GM18511 (cell line): ENCODE data around the gene C1orf21.

Source experiments
- ATAC-seq: cut with Tn5 transposase; IDR thresholded peaks from one replicate; pipeline ENCODE4 v1.9.1; 2021; ENCODE audit warnings: mild to moderate bottlenecking, moderate library complexity; ENCODE audit not compliant: unreplicated experiment

C1orf21 gene

DNA sequence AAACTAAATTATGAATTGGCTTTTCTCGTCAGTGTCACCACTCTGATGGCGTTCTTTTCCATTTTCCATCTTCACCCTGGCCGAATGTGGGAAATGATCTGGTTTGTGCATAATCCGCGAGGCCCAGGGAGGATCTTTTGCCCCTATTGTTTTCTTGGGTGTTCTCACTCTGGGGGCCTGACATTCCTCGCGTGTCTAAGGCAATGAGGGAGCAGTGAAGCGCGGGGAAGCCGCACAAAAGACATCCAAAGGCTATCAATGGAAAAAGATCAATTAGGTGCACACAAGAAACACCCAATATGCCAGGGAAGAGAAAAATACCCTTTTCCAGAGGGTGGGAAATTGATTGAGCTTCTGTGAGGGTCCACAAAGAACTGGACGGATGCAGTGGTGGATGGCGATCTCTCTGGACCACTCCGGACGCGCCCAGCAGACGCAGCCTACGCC lies 941 bp upstream of the C1orf21 start:
- ATAC-seq: no peak

GRCh38 chr1:184387069-184387475 lies 243 bp downstream of the C1orf21 start:
- ATAC-seq: no peak

- ATAC-seq: peak; percentile 33
Measured at GRCh38 chr1:184387476-184388318, 868 bp downstream of the C1orf21 start.

DNA sequence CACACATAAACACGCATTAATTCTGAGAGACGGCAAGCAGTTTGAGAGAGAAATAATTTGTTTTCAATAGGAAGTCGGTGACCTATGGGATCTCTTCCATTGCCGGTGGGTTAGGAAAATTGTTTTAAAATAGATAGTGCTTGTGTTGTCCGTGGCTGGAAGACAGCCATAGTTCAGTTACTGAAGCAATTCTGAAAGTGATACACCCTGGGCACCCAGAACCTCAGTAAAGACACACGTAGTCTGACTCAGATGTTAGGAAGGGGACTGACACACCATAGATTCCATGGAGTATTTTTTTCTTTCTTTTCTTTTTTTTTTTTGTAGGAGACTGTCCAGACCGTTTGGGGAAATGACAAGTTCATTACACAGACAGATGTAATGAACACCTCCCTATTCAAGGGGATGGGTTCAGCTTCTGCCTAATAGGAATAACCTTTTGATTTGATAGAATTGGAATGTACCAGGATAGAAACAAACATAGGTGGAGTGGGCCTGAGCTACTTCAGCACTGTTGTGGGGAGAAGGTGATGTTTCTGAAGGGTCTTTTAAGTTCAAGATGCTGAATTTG lies 1.6 kb downstream of the C1orf21 start:
- ATAC-seq: no peak

DNA sequence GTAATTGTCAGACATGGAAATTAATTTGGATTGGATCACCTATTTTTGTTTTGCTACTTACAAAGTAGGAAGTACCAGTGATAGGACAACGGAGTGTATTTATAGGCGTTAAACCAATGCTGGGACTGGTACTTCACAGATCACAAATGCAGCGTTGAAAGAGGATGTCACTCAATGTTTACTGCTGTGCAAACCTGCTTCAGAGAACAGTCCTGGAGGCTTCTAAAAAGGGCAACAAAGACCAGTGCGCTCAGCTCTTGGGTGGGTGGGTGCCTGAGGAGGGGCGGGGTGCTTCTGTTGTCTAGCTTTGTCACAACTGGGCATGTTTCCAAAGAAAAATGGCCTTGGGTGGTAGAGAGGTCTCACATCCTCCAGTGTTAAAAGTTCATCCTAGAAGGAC lies 2.1 kb downstream of the C1orf21 start:
- ATAC-seq: no peak

DNA sequence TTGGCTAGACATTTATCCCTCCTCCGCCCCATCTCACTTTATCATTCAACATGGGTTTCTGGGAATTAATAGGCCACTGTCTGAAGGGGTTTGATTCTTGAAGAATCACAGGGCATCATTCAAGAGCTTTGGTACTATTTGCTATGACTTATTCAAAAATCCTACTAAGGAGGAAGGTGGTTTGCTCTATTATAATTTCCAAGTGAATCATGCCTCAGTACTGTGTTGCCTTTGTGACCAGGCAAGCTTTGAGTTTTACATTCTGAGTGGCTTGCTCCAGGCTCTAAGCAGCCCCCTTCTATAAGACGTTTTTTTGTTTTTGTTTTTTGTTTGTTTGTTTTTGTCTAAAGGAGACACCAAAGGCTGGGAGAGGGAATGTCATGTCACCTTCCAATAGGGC lies 2.6 kb downstream of the C1orf21 start:
- no peak for ATAC-seq

DNA sequence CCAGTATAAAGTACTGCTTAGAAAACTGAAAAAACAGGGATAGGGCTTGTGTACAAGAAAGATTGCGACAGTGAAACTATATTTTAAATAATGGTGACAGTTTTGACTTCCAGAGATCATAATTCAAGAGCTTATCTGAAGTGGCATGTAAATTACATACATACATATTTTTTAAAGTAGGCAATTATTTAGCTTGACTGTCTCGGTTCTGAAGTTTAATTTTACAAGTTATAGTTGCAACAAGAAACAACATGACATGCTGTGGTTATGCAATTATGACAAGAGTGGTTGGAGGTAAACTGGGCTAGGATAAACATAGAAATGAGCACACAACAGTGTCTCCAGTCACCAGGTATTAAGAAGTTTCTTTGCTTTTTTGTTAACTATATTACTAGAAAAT lies 4.1 kb downstream of the C1orf21 start:
- ATAC-seq: no peak

GRCh38 chr1:184392067-184392466 lies 5.2 kb downstream of the C1orf21 start:
- no peak for ATAC-seq

GRCh38 chr1:184392779-184393522 lies 6.1 kb downstream of the C1orf21 start:
- no peak for ATAC-seq

GRCh38 chr1:184393962-184394361 lies 7.1 kb downstream of the C1orf21 start:
- ATAC-seq: no peak

- ATAC-seq: no peak
Measured at GRCh38 chr1:184395370-184395769, 8.5 kb downstream of the C1orf21 start.

DNA sequence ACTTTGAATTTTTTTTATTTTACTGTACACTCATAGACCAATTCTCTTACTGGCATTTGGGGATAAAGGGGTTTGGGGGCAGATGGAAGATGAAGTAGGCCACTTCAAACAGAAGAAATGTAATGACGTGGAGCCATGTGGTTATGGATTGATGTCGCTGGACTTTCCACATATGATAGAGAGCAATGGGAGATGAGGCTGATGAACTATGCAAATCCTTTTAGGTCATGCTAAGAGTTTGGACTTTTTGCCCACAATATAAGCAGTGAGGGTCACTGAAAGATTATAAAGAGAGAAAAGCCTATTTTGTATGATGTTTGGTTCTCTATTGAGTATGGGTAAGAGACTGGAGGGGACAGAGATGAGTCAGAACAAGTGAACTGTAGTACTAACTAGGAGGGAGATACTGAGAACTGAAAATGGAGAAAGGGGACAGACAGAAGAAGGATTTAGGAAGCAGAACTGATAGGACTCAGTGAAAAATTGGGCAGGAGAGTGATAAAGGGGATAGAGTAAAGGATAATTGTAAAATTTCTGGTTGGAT lies 9.2 kb downstream of the C1orf21 start:
- ATAC-seq: no peak

GRCh38 chr1:184399192-184399847 lies 12.5 kb downstream of the C1orf21 start:
- ATAC-seq: no peak

- ATAC-seq: no peak
Measured at GRCh38 chr1:184403961-184404726, 17.3 kb downstream of the C1orf21 start.

DNA sequence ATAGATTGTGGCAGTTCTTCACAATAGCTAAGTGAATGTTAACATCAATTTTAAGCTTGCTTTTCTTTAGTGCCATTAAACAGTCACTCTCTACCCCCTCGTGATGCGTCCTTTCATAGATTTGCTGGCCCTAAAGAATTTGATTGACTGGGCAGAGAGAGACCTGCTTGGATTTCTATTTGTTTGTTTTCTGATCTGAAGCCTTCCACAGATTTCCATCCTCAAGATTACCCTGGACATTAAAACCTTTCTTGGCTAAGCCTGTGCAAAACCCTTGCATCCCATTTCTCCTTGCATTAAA lies 17.8 kb downstream of the C1orf21 start:
- no peak for ATAC-seq

DNA sequence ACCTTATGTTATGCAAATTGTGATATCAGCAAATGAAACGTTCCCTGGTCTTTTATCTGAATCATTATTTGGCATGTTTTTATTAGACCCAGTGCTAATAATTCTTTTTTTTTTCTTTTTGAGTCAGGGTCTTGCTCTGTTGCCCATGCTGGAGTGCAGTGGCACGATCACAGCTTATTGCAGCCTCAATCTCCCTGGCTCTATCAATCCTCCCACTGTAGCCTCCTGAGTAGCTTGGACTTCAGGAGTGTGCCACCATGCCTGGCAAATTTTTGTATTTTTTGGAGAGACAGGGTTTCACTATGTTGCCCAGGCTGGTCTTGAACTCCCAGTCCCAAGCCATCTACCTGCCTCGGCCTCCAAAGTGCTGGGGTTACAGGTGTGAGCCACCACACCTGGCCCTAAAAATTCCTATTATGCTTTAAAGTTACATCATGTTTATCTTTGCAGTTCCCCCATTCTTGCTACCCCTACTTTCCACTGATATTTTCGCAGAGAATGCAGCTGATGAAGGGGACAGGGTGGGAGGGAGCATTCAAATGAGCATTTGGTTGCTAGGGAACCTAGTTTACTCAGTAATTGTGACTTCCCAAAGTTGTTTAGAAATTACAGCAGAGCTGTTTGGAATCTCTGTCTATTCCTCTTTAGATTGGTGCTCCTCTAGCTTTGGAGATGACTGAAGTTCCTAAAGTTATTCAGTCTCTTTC lies 18.4 kb downstream of the C1orf21 start:
- ATAC-seq: no peak

- ATAC-seq: no peak
Measured at GRCh38 chr1:184405801-184406142, 18.9 kb downstream of the C1orf21 start.

GRCh38 chr1:184406479-184406878 lies 19.6 kb downstream of the C1orf21 start:
- ATAC-seq: no peak

DNA sequence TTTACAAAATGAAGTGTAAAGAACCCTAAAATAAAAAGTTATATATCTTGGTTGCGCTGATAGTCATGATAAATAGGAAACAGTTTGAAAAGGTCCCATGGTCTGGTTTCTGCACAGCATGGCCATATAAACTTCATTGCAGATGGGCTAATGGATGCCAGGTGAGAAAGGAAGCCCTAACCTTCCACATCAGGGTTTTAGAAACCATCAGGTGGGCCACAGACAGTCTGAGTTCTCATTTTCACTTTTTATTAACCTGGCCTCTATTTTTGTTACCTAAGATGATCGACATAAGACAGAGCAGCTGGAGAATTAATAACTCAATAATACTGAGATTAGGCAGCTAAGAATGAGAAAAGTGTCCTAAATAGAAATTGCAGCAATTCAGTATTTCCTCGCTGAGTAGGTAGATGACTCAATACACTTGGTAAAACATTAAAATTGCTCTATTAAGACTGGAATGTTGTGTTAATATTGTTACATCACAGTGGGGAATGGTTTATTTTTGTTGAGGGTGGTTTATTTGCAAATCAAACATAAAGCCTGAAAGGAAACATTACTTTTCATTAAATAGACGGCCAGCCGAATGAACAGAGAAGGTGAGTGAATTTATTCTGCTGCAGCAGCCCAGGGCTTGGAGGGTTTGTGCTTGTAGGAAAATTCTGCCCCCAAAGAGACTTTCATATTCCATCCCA lies 21.1 kb downstream of the C1orf21 start:
- ATAC-seq: no peak
